Naive thymus-derived CD8-positive, alpha-beta T cell (primary cell): Measurements from ENCODE around the gene BACH1. TPM values are rescaled to one million over a fixed set of nuclear protein-coding genes. Genes with fewer than 3 reads are reported as not detected.

Source experiments
- ATAC-seq, 2 donors: fragments of 150-1000 bp; cut with Tn5 transposase in 1 of 2; sonication (Bioruptor Pico), chemical (Tn5 transposase) in 1 of 2; 1 replicate in 1 of 2; 2 replicates in 1 of 2; pipeline ENCODE4 v1.10.0; 2021; ENCODE audit warnings: mild to moderate bottlenecking in 2 of 2, moderate library complexity in 2 of 2
- POLR2A ChIA-PET: fragments of 350-600 bp; sonication (Branson Sonifier 250); formaldehyde crosslinking; loops from one replicate; lab custom pipeline; 2021; ENCODE audit warnings: antibody characterized with exemption; lab: Charles Lee
- DNase-seq, 10 donors: peaks; one replicate each; pipeline versions ENCODE4 v3.0.0 to v3.0.0-alpha.2; 2020 to 2022
- H3K27ac Mint-ChIP-seq, 10 donors: one replicate each; pipeline ENCODE4 v1.8.0; 2020 to 2022; ENCODE audit warnings: mild to moderate bottlenecking in 10 of 10, mixed read lengths in 10 of 10, moderate library complexity in 4 of 10, inconsistent platforms in 1 of 10
- H3K27me3 Mint-ChIP-seq, 5 donors: one replicate each; pipeline ENCODE4 v1.8.0; 2021 to 2022; ENCODE audit warnings: mixed read lengths in 5 of 5
- H3K36me3 Mint-ChIP-seq, 3 donors: one replicate each; pipeline ENCODE4 v1.8.0; 2020 to 2022; ENCODE audit warnings: mixed read lengths in 3 of 3, mild to moderate bottlenecking in 2 of 3, inconsistent platforms in 1 of 3
- H3K4me1 Mint-ChIP-seq, 4 donors: one replicate each; pipeline ENCODE4 v1.8.0; 2021 to 2022; ENCODE audit warnings: mixed read lengths in 4 of 4
- H3K4me3 Mint-ChIP-seq, 10 donors: one replicate each; pipeline ENCODE4 v1.8.0; 2020 to 2022; ENCODE audit warnings: mild to moderate bottlenecking in 10 of 10, mixed read lengths in 10 of 10, moderate library complexity in 6 of 10, inconsistent platforms in 1 of 10
- H3K9me3 Mint-ChIP-seq, 9 donors: one replicate each; pipeline ENCODE4 v1.8.0; 2020 to 2022; ENCODE audit warnings: mixed read lengths in 9 of 9, mild to moderate bottlenecking in 3 of 9, inconsistent platforms in 1 of 9, moderate library complexity in 1 of 9
- polyA plus RNA-seq, 3 donors: library from polyadenylated mRNA; unstranded; fragments of 300-500 nt; fragmentation: Illumina TruSeq; gene quantifications; one replicate each; pipeline ENCODE4 v1.2.3, GENCODE V29; 2021
- total RNA-seq, 8 experiments: library from RNA in 2 of 8; stranded (reverse) in 2 of 8; gene quantifications; one replicate each; pipeline ENCODE4 v1.2.3 and lab custom pipeline; 2021 to 2026

BACH1 gene
- total and polyA plus RNA-seq, 5 experiments from 2014 or later, result 22.5 to 62.1 (median 25.6) TPM

- ATAC-seq, result no peak
- Mint-ChIP-seq H3K27ac (peak overlapping the region in 2 of 10 donors; percentile 66 to 83), H3K27me3 (no peaks in the 10 kb centered on the region), H3K4me1 (peaks cover 23 to 91% (median 66%) of the 10 kb centered on the region in 4 donors), H3K36me3 (peaks cover 0 to 13% (median 4%) of the 10 kb centered on the region in 3 donors), H3K9me3 (no peaks in the 10 kb centered on the region), H3K4me3 (peak overlapping the region in 1 of 10 donors; percentile 34)
- no peak for DNase-seq
- POLR2A ChIA-PET, result no interaction called here
Measured at GRCh38 chr21:29305561-29305960, 6.8 kb downstream of the BACH1 start.

- Mint-ChIP-seq H3K4me1 (peaks cover 27 to 88% (median 62%) of the 10 kb centered on the region in 4 donors), H3K36me3 (peaks cover 0 to 17% (median 6%) of the 10 kb centered on the region in 3 donors), H3K27ac (no peak overlapping the region), H3K9me3 (no peaks in the 10 kb centered on the region), H3K27me3 (no peaks in the 10 kb centered on the region), H3K4me3 (peak overlapping the region in 1 of 10 donors; percentile 5)
- POLR2A ChIA-PET, result no interaction called here
- DNase-seq, result no peak
- no peak for ATAC-seq
Measured at GRCh38 chr21:29306920-29307319, 8.2 kb downstream of the BACH1 start.

- DNase-seq, result no peak
- H3K4me1 Mint-ChIP-seq, result peaks cover 24 to 88% (median 61%) of the 10 kb centered on the region in 4 donors
- POLR2A ChIA-PET, result no interaction called here
- no peak for ATAC-seq
- no peaks in the 10 kb centered on the region for H3K9me3 Mint-ChIP-seq
- peak overlapping the region in 1 of 10 donors; percentile 16 for H3K27ac Mint-ChIP-seq
- H3K4me3 Mint-ChIP-seq, result peak overlapping the region in 1 of 10 donors; percentile 6
- peaks cover 0 to 17% (median 7%) of the 10 kb centered on the region in 3 donors for H3K36me3 Mint-ChIP-seq
- H3K27me3 Mint-ChIP-seq, result no peaks in the 10 kb centered on the region
Measured at GRCh38 chr21:29307718-29308455, 9.2 kb downstream of the BACH1 start.

GRCh38 chr21:29308456-29308783, 9.7 kb downstream of the BACH1 start:
- Mint-ChIP-seq H3K4me3 (no peak overlapping the region), H3K27ac (no peak overlapping the region), H3K27me3 (no peaks in the 10 kb centered on the region), H3K9me3 (no peaks in the 10 kb centered on the region), H3K36me3 (peaks cover 0 to 17% (median 7%) of the 10 kb centered on the region in 3 donors), H3K4me1 (peaks cover 27 to 88% (median 61%) of the 10 kb centered on the region in 4 donors)
- DNase-seq (no peak), ATAC-seq (no peak)
- POLR2A ChIA-PET, result no interaction called here

GRCh38 chr21:29309703-29310102, 11.0 kb downstream of the BACH1 start:
- no peak overlapping the region for H3K27ac Mint-ChIP-seq
- H3K36me3 Mint-ChIP-seq, result peaks cover 0 to 17% (median 7%) of the 10 kb centered on the region in 3 donors
- DNase-seq (no peak), ATAC-seq (no peak)
- no peak overlapping the region for H3K4me3 Mint-ChIP-seq
- H3K27me3 Mint-ChIP-seq, result no peaks in the 10 kb centered on the region
- H3K9me3 Mint-ChIP-seq, result no peaks in the 10 kb centered on the region
- POLR2A ChIA-PET, result no interaction called here
- peaks cover 30 to 89% (median 64%) of the 10 kb centered on the region in 4 donors for H3K4me1 Mint-ChIP-seq

GRCh38 chr21:29311802-29312201, 13.1 kb downstream of the BACH1 start:
- no peaks in the 10 kb centered on the region for H3K9me3 Mint-ChIP-seq
- POLR2A ChIA-PET, result no interaction called here
- H3K4me3 Mint-ChIP-seq, result no peak overlapping the region
- DNase-seq (no peak), ATAC-seq (no peak)
- no peaks in the 10 kb centered on the region for H3K27me3 Mint-ChIP-seq
- peaks cover 0 to 8% (median 4%) of the 10 kb centered on the region in 3 donors for H3K36me3 Mint-ChIP-seq
- no peak overlapping the region for H3K27ac Mint-ChIP-seq
- H3K4me1 Mint-ChIP-seq, result peaks cover 29 to 90% (median 63%) of the 10 kb centered on the region in 4 donors

GRCh38 chr21:29312981-29313380, 14.3 kb downstream of the BACH1 start:
- Mint-ChIP-seq H3K27me3 (no peaks in the 10 kb centered on the region), H3K4me3 (no peak overlapping the region), H3K9me3 (no peaks in the 10 kb centered on the region), H3K36me3 (peaks cover 0 to 8% (median 4%) of the 10 kb centered on the region in 3 donors), H3K27ac (no peak overlapping the region), H3K4me1 (peaks cover 37 to 89% (median 69%) of the 10 kb centered on the region in 4 donors)
- POLR2A ChIA-PET, result no interaction called here
- DNase-seq (no peak), ATAC-seq (no peak)

GRCh38 chr21:29313662-29314408, 15.1 kb downstream of the BACH1 start:
- peak overlapping the region in 1 of 10 donors; percentile 12 for H3K27ac Mint-ChIP-seq

GRCh38 chr21:29315131-29315749, 16.5 kb downstream of the BACH1 start:
- Mint-ChIP-seq H3K36me3 (peaks cover 0 to 11% (median 4%) of the 10 kb centered on the region in 3 donors), H3K4me1 (peaks cover 49 to 88% (median 80%) of the 10 kb centered on the region in 4 donors), H3K9me3 (no peaks in the 10 kb centered on the region), H3K4me3 (peak overlapping the region in 1 of 10 donors; percentile 13), H3K27me3 (no peaks in the 10 kb centered on the region), H3K27ac (peak overlapping the region in 3 of 10 donors; percentile 0 to 55 (median 2))
- POLR2A ChIA-PET, result interaction anchor here (0.7 to 0.9 kb wide), 2 partner anchors 15 to 282 kb away, joined by 3 read pairs; no protein-coding TSS in a partner anchor
- ATAC-seq, result peak; percentile 20 to 57
- no peak for DNase-seq

More at GRCh38 chr21:29313662-29314408, 15.1 kb downstream of the BACH1 start:
- ATAC-seq (no peak), DNase-seq (no peak)
- POLR2A ChIA-PET, result no interaction called here
- no peaks in the 10 kb centered on the region for H3K9me3 Mint-ChIP-seq
- peaks cover 41 to 89% (median 75%) of the 10 kb centered on the region in 4 donors for H3K4me1 Mint-ChIP-seq
- no peaks in the 10 kb centered on the region for H3K27me3 Mint-ChIP-seq
- H3K4me3 Mint-ChIP-seq, result no peak overlapping the region
- H3K36me3 Mint-ChIP-seq, result peaks cover 0 to 8% (median 4%) of the 10 kb centered on the region in 3 donors

- H3K27ac Mint-ChIP-seq, result peak overlapping the region in 1 of 10 donors; percentile 16
Measured at GRCh38 chr21:29316029-29316742, 17.5 kb downstream of the BACH1 start.

GRCh38 chr21:29316806-29317205, 18.1 kb downstream of the BACH1 start:
- H3K9me3 Mint-ChIP-seq, result peaks cover 0 to 3% (median 0%) of the 10 kb centered on the region in 9 donors
- peak overlapping the region in 3 of 10 donors; percentile 16 to 18 (median 16) for H3K27ac Mint-ChIP-seq
- no peak overlapping the region for H3K4me3 Mint-ChIP-seq
- no peaks in the 10 kb centered on the region for H3K27me3 Mint-ChIP-seq
- DNase-seq (no peak), ATAC-seq (no peak)
- peaks cover 8 to 16% (median 9%) of the 10 kb centered on the region in 3 donors for H3K36me3 Mint-ChIP-seq
- peaks cover 46 to 83% (median 74%) of the 10 kb centered on the region in 4 donors for H3K4me1 Mint-ChIP-seq
- POLR2A ChIA-PET, result no interaction called here

More at GRCh38 chr21:29316029-29316742, 17.5 kb downstream of the BACH1 start:
- Mint-ChIP-seq H3K27me3 (no peaks in the 10 kb centered on the region), H3K4me1 (peaks cover 46 to 88% (median 79%) of the 10 kb centered on the region in 4 donors), H3K4me3 (no peak overlapping the region), H3K36me3 (peaks cover 4 to 13% (median 7%) of the 10 kb centered on the region in 3 donors), H3K9me3 (peaks cover 0 to 2% (median 0%) of the 10 kb centered on the region in 9 donors)
- no peak for ATAC-seq
- no peak for DNase-seq
- POLR2A ChIA-PET, result no interaction called here

GRCh38 chr21:29318354-29318753, 19.6 kb downstream of the BACH1 start:
- peaks cover 0 to 3% (median 0%) of the 10 kb centered on the region in 9 donors for H3K9me3 Mint-ChIP-seq
- ATAC-seq, result no peak
- H3K4me3 Mint-ChIP-seq, result no peak overlapping the region
- no peaks in the 10 kb centered on the region for H3K27me3 Mint-ChIP-seq
- DNase-seq, result no peak
- POLR2A ChIA-PET, result interaction anchor here (1.4 kb wide), 1 partner anchor 19 kb away, joined by 5 read pairs; the partner anchor contains the start of gene BACH1
- peaks cover 9 to 28% (median 10%) of the 10 kb centered on the region in 3 donors for H3K36me3 Mint-ChIP-seq
- H3K27ac Mint-ChIP-seq, result peak overlapping the region in 4 of 10 donors; percentile 4 to 16 (median 16)
- peaks cover 39 to 74% (median 60%) of the 10 kb centered on the region in 4 donors for H3K4me1 Mint-ChIP-seq
